ENCODE measurements around the gene SMKR1. TPM values are rescaled to one million over a fixed set of nuclear protein-coding genes. Genes with fewer than 3 reads are reported as not detected.

Gene SMKR1
- total and polyA plus RNA-seq, 2 of the 8 experiments (the other 6 are each of a cell fraction or from before 2014, with no cell fraction given): 0.39 to 1.6 TPM

DNA sequence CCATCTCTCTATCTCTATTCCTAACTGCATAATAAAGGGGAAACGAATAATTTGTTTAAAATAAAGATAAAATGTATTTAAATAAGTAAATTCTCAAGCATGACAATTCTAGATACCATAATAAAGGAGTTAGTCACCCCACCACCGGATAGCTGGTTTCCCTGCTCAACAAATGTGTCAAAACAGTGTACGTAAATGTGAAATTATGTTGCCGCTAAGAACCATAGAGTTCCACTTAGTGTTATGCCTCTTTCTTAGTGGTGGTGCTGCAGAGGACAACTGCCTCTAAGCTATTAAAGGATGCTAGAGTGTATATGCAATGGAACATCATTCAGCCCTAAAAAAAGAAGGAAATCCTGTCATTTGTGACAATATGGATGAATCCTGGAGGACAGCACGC, 42.4 kb downstream of the SMKR1 start:
- Histone ChIP-seq H3K27ac (ENCODE audit: low read depth, low read length) (no peak overlapping the region), H2BK120ac (replicated peaks; ENCODE audit: low read depth, low read length) (no peak overlapping the region), H3K23ac (ENCODE audit: insufficient read length) (no peak overlapping the region), H2BK15ac (ENCODE audit: low read length) (no peak overlapping the region), H3K18ac (ENCODE audit: extremely low read depth, low read length) (no peak overlapping the region), H2BK20ac (ENCODE audit: low read length) (no peak overlapping the region), H3K4me3 (ENCODE audit: extremely low read depth in 1 of 4, insufficient read depth in 2 of 4, low read depth in 3 of 4, low read length in 4 of 4) (no peak overlapping the region), H3K4me1 (replicated peaks in 1 of 4; ENCODE audit: control insufficient read depth in 3 of 4, insufficient read depth in 4 of 4, low read length in 3 of 4) (no peaks in the 10 kb centered on the region), H4K91ac (replicated peaks; ENCODE audit: insufficient read length, low read length) (no peak overlapping the region), H3K14ac (ENCODE audit: insufficient read length) (no peak overlapping the region), H3K36me3 (ENCODE audit: control insufficient read depth in 2 of 4, insufficient read depth in 4 of 4, low read length in 3 of 4) (no peaks in the 10 kb centered on the region), H2BK5ac (ENCODE audit: low read depth, low read length) (no peak overlapping the region), H3K4ac (replicated peaks; ENCODE audit: insufficient read length, low read depth, low read length) (no peak overlapping the region), H3K23me2 (ENCODE audit: low read depth, low read length) (no peaks in the 10 kb centered on the region), H2AFZ (ENCODE audit: low read length) (no peak overlapping the region), H4K5ac (ENCODE audit: insufficient read length, low read depth, low read length) (no peak overlapping the region), H3K27me3 (replicated peaks in 1 of 4; ENCODE audit: control insufficient read depth in 3 of 4, extremely low read depth in 1 of 4, insufficient read depth in 3 of 4, low read length in 3 of 4) (no peaks in the 10 kb centered on the region), H3K9me3 (ENCODE audit: insufficient read depth in 2 of 2, low read depth in 1 of 2, low read length in 1 of 2) (no peaks in the 10 kb centered on the region), H3K56ac (replicated peaks; ENCODE audit: insufficient read length, low read depth, low read length) (no peak overlapping the region), H4K8ac (ENCODE audit: extremely low read depth, insufficient read depth, low read length) (no peak overlapping the region), H3K4me2 (ENCODE audit: insufficient read depth in 1 of 2, low read depth in 2 of 2, low read length in 2 of 2) (no peak overlapping the region), H2BK12ac (ENCODE audit: low read depth, low read length) (no peak overlapping the region), H3K79me2 (ENCODE audit: control insufficient read depth in 1 of 2, insufficient read depth in 2 of 2, low read length in 2 of 2) (no peaks in the 10 kb centered on the region), H3K79me1 (ENCODE audit: low read depth, low read length) (no peaks in the 10 kb centered on the region; the same call in 1 of the 2 replicates), H4K20me1 (replicated peaks in 1 of 2; ENCODE audit: control insufficient read depth in 1 of 2, insufficient read depth in 2 of 2, low read length in 2 of 2) (no peaks in the 10 kb centered on the region), H2AK5ac (ENCODE audit: low read depth, low read length) (no peak overlapping the region), H3K9ac (replicated peaks in 1 of 4; ENCODE audit: extremely low read depth in 1 of 4, low read depth in 3 of 4, low read length in 3 of 4) (no peak overlapping the region)
- POLR2A ChIA-PET (ENCODE audit: partially characterized antibody): no interaction called here
- DNase-seq (ENCODE audit: low read depth in 1 of 2, low spot score in 2 of 2) (no peak), FAIRE-seq (no peak)
- TF ChIP-seq NRF1 (IDR thresholded peaks at IDR 0.05; ENCODE audit: low read depth, low read length): no peak
- no peak for TF ChIP-seq TCF12 (IDR thresholded peaks at IDR 0.05; ENCODE audit: low read depth, low read length)
- TF ChIP-seq MAFK (IDR thresholded peaks at IDR 0.05; ENCODE audit: low read depth, low read length): no peak
- no peak for TF ChIP-seq NANOG (IDR thresholded peaks at IDR 0.05; ENCODE audit: insufficient read depth, low read depth, low read length, poor library complexity, severe bottlenecking)
- TF ChIP-seq SIRT6 (IDR thresholded peaks at IDR 0.05; ENCODE audit: low read length): no peak
- TF ChIP-seq ASH2L (IDR thresholded peaks at IDR 0.05; ENCODE audit: low read length): no peak
- no peak for TF ChIP-seq SRF (IDR thresholded peaks at IDR 0.05; ENCODE audit: low read depth, low read length)
- TF ChIP-seq BRCA1 (IDR thresholded peaks at IDR 0.05; ENCODE audit: low read depth, low read length): no peak
- TF ChIP-seq RAD21 (IDR thresholded peaks at IDR 0.05 in 1 of 2, conservative IDR thresholded peaks at IDR 0.05 in 1 of 2; ENCODE audit: low read depth in 2 of 2, low read length in 2 of 2): no peak
- no peak for TF ChIP-seq KDM5A (IDR thresholded peaks at IDR 0.05; ENCODE audit: low read length)
- no peak for TF ChIP-seq YY1 (IDR thresholded peaks at IDR 0.05; ENCODE audit: low read depth, low read length)
- no peak for TF ChIP-seq EP300 (IDR thresholded peaks at IDR 0.05; ENCODE audit: borderline replicate concordance in 1 of 2, low read depth in 2 of 2, low read length in 2 of 2)
- no peak for TF ChIP-seq SIN3A (conservative IDR thresholded peaks at IDR 0.05 in 1 of 2, IDR thresholded peaks at IDR 0.05 in 1 of 2; ENCODE audit: low read depth in 1 of 2, low read length in 2 of 2)
- no peak for TF ChIP-seq CREB1 (IDR thresholded peaks at IDR 0.05)
- no peak for TF ChIP-seq HDAC2 (IDR thresholded peaks at IDR 0.05; ENCODE audit: borderline replicate concordance in 1 of 2, low read depth in 2 of 2, low read length in 2 of 2)
- WGBS, 2 experiments (ENCODE audit: extremely low coverage in 1 of 2, insufficient coverage in 1 of 2, insufficient read length in 1 of 2, insufficient replicate concordance in 2 of 2, low coverage in 1 of 2, low lambda C conversion rate in 2 of 2, missing lambda C conversion rate in 1 of 2): 89% methylated on average over 5 of the region's 5 CpGs; no CpG with 5 or more reads in 1 of the 2 experiments
- CTCF ChIA-PET (ENCODE audit: partially characterized antibody): interaction anchor here (0.7 to 1.4 kb wide), 2 partner anchors 21 to 581 kb away, joined by 4 read pairs; no protein-coding TSS in a partner anchor
